Measurements from ENCODE around the gene COL5A1. TPM values are rescaled to one million over a fixed set of nuclear protein-coding genes. Genes with fewer than 3 reads are reported as not detected.

The COL5A1 gene
- total RNA-seq, 1 donor, result 188 TPM

- no peak for DNase-seq (ENCODE audit: low read depth)
- no peak overlapping the region for H3K4me3 ChIP-seq (ENCODE audit: low read depth, low read length)
- TF ChIP-seq CTCF (IDR thresholded peaks at IDR 0.05; ENCODE audit: insufficient read depth, low read length), result no peak
These were observed 23.8 kb upstream of the COL5A1 start for GRCh38 chr9:134617836-134618162.

GRCh38 chr9:134618163-134618832 is 23.3 kb upstream of the COL5A1 start:
- DNase-seq (ENCODE audit: low read depth), result no peak
- no peak for TF ChIP-seq CTCF (IDR thresholded peaks at IDR 0.05; ENCODE audit: insufficient read depth, low read length)
- H3K4me3 ChIP-seq (ENCODE audit: low read depth, low read length), result no peak overlapping the region

GRCh38 chr9:134618833-134619447 is 22.7 kb upstream of the COL5A1 start:
- TF ChIP-seq CTCF (IDR thresholded peaks at IDR 0.05; ENCODE audit: insufficient read depth, low read length), result no peak
- no peak for DNase-seq (ENCODE audit: low read depth)
- no peak overlapping the region for H3K4me3 ChIP-seq (ENCODE audit: low read depth, low read length)

- DNase-seq (ENCODE audit: low read depth), result no peak
- no peak overlapping the region for H3K4me3 ChIP-seq (ENCODE audit: low read depth, low read length)
- TF ChIP-seq CTCF (IDR thresholded peaks at IDR 0.05; ENCODE audit: insufficient read depth, low read length), result no peak
These were observed 22.1 kb upstream of the COL5A1 start for GRCh38 chr9:134619448-134619982.

- no peak for DNase-seq (ENCODE audit: low read depth)
- TF ChIP-seq CTCF (IDR thresholded peaks at IDR 0.05; ENCODE audit: insufficient read depth, low read length), result no peak
- H3K4me3 ChIP-seq (ENCODE audit: low read depth, low read length), result no peak overlapping the region
These were observed 21.5 kb upstream of the COL5A1 start for GRCh38 chr9:134619983-134620661.

- no peak overlapping the region for H3K4me3 ChIP-seq (ENCODE audit: low read depth, low read length)
- DNase-seq (ENCODE audit: low read depth), result no peak
- TF ChIP-seq CTCF (IDR thresholded peaks at IDR 0.05; ENCODE audit: insufficient read depth, low read length), result no peak
These were observed 20.6 kb upstream of the COL5A1 start for GRCh38 chr9:134620751-134621557.
